H1 (cell line): ENCODE data around the gene SLC7A6OS.

Experiments
- E2F6 ChIP-seq: IDR thresholded peaks from 2 replicates; pipeline ENCODE4 v1.6.1; 2012; ENCODE audit warnings: inconsistent platforms
- HDAC6 ChIP-seq: IDR thresholded peaks from one replicate; pipeline ENCODE4 v1.7.1; 2012; ENCODE audit warnings: low read depth, mild to moderate bottlenecking, inconsistent platforms, low read length, moderate library complexity
- POLR2AphosphoS5 ChIP-seq: IDR thresholded peaks from 2 replicates; pipeline ENCODE4 v1.6.1; 2011; ENCODE audit warnings: low read depth, low read length

- TF ChIP-seq POLR2AphosphoS5 (no peak), HDAC6 (no peak), E2F6 (no peak)
Observed at GRCh38 chr16:68357521-68357922, 46.8 kb upstream of the SLC7A6OS start.
